Astrocyte of the spinal cord (primary cell): ENCODE results near the gene CENPP.

ENCODE experiments used
- DNase-seq: peaks from one replicate; pipeline ENCODE4 v3.0.0; 2011; ENCODE audit warnings: low read depth, low spot score
- H3K4me3 ChIP-seq: 2 replicates; pipeline ENCODE4 v1.5.1; 2011; ENCODE audit warnings: low read depth, mild to moderate bottlenecking, low read length, moderate library complexity
- CTCF ChIP-seq: IDR thresholded peaks from 2 replicates; pipeline ENCODE4 v1.5.1; 2012; ENCODE audit warnings: low read depth, mild to moderate bottlenecking, low read length, inconsistent platforms
- in situ Hi-C: cut with HindIII; loops from 2 replicates; pipeline ENCODE4 v1.10.0; 2017; ENCODE audit warnings: low sequenced_read_pairs

CENPP gene

GRCh38 chr9:92402360-92402759 lies 76.6 kb downstream of the CENPP start:
- no peak for TF ChIP-seq CTCF
- no peak overlapping the region for H3K4me3 ChIP-seq
- in situ Hi-C loops, result no loop called here
- DNase-seq, result no peak

- no peak for TF ChIP-seq CTCF
- in situ Hi-C loops, result no loop called here
- no peak overlapping the region for H3K4me3 ChIP-seq
- no peak for DNase-seq
Measured at GRCh38 chr9:92402826-92403745, 77.3 kb downstream of the CENPP start.

- no peak for TF ChIP-seq CTCF
- H3K4me3 ChIP-seq, result no peak within 1 kb of the TSS
- in situ Hi-C loops, result no loop called here
- DNase-seq, result peak; percentile 62
Measured at GRCh38 chr9:92404042-92404836, 78.5 kb downstream of the CENPP start, which contains the start of gene OGN. Gene OGN, minus strand, starts transcription at chr9:92404578. Its CDS starts 1,171 bp downstream, at chr9:92403407.

- H3K4me3 ChIP-seq, result no peak overlapping the region
- in situ Hi-C loops, result no loop called here
- no peak for DNase-seq
- no peak for TF ChIP-seq CTCF
Measured at GRCh38 chr9:92405818-92406217, 80.1 kb downstream of the CENPP start.

- no peak for DNase-seq
- no peak for TF ChIP-seq CTCF
- H3K4me3 ChIP-seq, result no peak overlapping the region
- in situ Hi-C loops, result no loop called here
Measured at GRCh38 chr9:92406477-92406876, 80.7 kb downstream of the CENPP start.

- no peak overlapping the region for H3K4me3 ChIP-seq
- no peak for DNase-seq
- TF ChIP-seq CTCF, result no peak
- in situ Hi-C loops, result no loop called here
Measured at GRCh38 chr9:92407818-92408217, 82.1 kb downstream of the CENPP start.
